NCI-H2196 (cell line): ENCODE measurements around the gene SYNDIG1L.

Experiments
- DNase-seq: peaks from one replicate; lab custom pipeline; 2025; ENCODE audit not compliant: unreplicated experiment; lab: John Stamatoyannopoulos, UW

SYNDIG1L gene

GRCh38 chr14:74364271-74364880 lies 61.6 kb downstream of the SYNDIG1L start:
- DNase-seq: no peak

- peak; percentile 80 for DNase-seq
These were observed 63.6 kb downstream of the SYNDIG1L start for GRCh38 chr14:74362361-74362915.

DNA sequence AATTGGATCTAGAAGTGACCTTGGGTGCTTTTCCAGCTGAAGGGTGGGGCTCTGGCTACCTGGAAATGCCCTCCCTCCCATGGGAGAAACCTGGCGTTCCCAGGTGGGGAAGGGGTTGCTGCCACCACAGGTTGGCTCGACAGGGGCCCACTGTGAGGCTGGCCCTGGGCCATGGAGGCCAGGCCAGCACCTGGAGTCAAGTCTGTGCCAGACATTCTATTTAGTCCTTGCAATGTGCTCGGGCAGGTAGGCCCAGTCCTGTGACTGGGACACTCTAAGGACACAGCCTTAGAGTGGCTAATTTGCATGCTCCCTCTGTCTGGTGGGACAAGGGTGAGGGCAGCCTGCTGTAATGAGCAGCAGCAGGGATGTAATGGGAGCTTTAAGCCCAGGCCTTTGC lies 65.8 kb downstream of the SYNDIG1L start:
- no peak for DNase-seq

DNA sequence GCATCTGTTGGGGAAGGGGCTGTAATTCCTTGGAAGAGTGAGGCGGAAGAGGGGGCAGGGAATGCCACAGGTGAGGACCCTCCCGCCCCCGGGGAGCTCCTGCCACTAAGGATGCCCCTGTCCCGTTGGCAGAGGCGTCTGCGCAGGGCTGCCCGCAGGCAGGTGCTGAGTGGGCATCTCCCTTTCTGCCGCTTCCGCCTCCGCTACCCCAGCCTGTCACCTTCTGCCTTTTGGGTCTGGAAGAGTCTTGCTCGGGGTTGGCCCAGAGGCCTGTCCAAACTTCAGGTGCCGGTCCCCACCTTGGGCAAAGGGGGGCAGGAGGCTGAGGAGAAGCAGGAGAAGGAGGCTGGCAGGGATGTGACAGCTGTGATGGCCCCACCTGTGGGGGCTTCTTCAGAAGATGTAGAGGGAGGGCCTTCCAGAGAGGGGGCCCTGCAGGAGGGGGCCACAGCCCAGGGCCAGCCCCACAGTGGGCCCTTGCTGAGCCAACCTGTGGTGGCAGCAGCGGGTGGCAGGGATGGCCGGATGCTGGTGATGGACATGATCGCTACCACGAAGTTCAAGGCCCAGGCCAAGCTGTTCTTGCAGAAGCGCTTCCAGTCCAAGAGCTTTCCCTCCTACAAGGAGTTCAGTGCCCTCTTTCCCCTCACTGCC lies 67.7 kb downstream of the SYNDIG1L start:
- DNase-seq: no peak

DNA sequence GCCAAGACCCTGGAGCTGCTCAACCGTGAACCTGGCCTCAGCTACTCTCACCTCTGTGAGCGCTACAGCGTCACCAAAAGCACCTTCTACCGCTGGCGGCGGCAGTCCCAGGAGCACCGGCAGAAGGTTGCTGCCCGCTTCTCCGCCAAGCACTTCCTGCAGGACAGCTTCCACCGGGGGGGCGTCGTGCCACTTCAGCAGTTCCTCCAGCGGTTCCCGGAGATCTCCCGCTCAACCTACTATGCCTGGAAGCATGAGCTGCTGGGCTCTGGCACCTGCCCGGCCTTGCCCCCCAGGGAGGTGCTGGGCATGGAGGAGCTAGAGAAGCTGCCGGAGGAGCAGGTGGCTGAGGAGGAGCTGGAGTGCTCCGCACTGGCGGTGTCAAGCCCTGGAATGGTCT lies 68.4 kb downstream of the SYNDIG1L start:
- DNase-seq: no peak

DNA sequence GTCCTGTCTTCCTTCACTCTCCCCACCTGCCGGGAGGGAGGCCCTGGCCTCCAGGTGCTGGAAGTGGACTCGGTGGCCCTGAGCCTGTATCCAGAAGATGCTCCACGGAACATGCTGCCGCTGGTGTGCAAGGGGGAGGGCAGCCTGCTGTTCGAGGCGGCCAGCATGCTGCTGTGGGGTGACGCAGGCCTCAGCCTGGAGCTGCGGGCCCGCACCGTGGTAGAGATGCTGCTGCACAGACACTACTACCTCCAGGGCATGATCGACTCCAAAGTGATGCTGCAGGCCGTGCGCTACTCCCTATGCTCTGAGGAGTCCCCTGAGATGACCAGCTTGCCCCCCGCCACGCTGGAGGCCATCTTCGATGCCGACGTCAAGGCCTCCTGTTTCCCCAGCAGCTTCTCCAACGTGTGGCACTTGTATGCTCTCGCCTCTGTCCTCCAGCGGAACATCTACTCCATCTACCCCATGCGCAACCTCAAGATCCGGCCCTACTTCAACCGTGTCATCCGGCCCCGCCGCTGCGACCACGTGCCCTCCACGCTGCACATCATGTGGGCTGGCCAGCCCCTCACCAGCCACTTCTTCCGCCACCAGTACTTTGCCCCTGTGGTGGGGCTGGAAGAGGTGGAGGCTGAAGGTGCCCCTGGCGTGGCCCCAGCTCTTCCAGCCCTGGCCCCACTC lies 69.0 kb downstream of the SYNDIG1L start:
- DNase-seq: no peak
